Panc1 (cell line): ENCODE measurements around the gene NDUFB6. TPM values are rescaled to one million over a fixed set of nuclear protein-coding genes. Genes with fewer than 3 reads are reported as not detected.
A peak's percentile ranks its signal among the peaks of the same experiment; 100 is the strongest.

Experiments used
- ATAC-seq: fragments of 200-7000 bp; cut with Tn5 transposase; 2 replicates; pipeline ENCODE4 v1.9.1; 2020; ENCODE audit warnings: mild to moderate bottlenecking, moderate library complexity
- BruUV-seq: library from RNA; stranded (reverse); fragments of 400-500 nt; replicated peaks from 2 replicates; lab custom pipeline; 2021; lab: Mats Ljungman, UMichigan
- CTCF ChIA-PET: fragments of 300-600 bp; sonication (Branson Sonifier 250); formaldehyde crosslinking; loops from one replicate; lab custom pipeline; 2022; ENCODE audit warnings: antibody characterized with exemption; lab: Charles Lee
- POLR2A ChIA-PET: fragments of 300-600 bp; sonication (Branson Sonifier 250); formaldehyde crosslinking; loops from one replicate; lab custom pipeline; 2022; ENCODE audit warnings: antibody characterized with exemption; lab: Charles Lee
- DNase-seq: peaks from one replicate; pipeline ENCODE4 v3.0.0-alpha.2; 2010; ENCODE audit warnings: low read depth, low spot score
- H3K27ac ChIP-seq: 2 replicates; pipeline ENCODE4 v1.5.1; 2011; ENCODE audit warnings: mild to moderate bottlenecking, low read length, inconsistent platforms
- H3K27me3 ChIP-seq: fragments of 200-500 bp; sonication (Bioruptor generic); 2 replicates; pipeline ENCODE4 v1.6.0; 2014; ENCODE audit warnings: low read length, inconsistent platforms; ENCODE audit not compliant: control insufficient read depth, insufficient read depth
- H3K36me3 ChIP-seq: fragments of 200-500 bp; sonication (Bioruptor generic); 2 replicates; pipeline ENCODE4 v1.5.1; 2014; ENCODE audit warnings: inconsistent platforms, mild to moderate bottlenecking, low read length, moderate library complexity; ENCODE audit not compliant: control insufficient read depth, insufficient read depth
- H3K4me1 ChIP-seq: 2 replicates; pipeline ENCODE4 v1.5.1; 2011; ENCODE audit warnings: inconsistent platforms, mild to moderate bottlenecking, low read length, moderate library complexity; ENCODE audit not compliant: control insufficient read depth, insufficient read depth
- H3K4me3 ChIP-seq, 2 experiments: 2 replicates each; pipeline ENCODE4 v1.5.1; 2011 to 2012; ENCODE audit warnings: low read depth in 2 of 2, low read length in 2 of 2, mild to moderate bottlenecking in 2 of 2, inconsistent platforms in 1 of 2, moderate library complexity in 1 of 2
- H3K9me3 ChIP-seq: fragments of 200-500 bp; sonication (Bioruptor generic); 2 replicates; pipeline ENCODE4 v1.5.1; 2014; ENCODE audit warnings: low read depth, mild to moderate bottlenecking, inconsistent platforms, low read length, moderate library complexity; ENCODE audit not compliant: control insufficient read depth, insufficient read depth
- POLR2AphosphoS5 ChIP-seq: IDR thresholded peaks from 2 replicates; pipeline ENCODE4 v1.6.1; 2012; ENCODE audit warnings: mild to moderate bottlenecking, low read depth, low read length, moderate library complexity
- REST ChIP-seq, 2 experiments: IDR thresholded peaks; 2 replicates each; pipeline ENCODE4 v1.6.1; 2011 to 2012; ENCODE audit warnings: low read depth in 2 of 2, control low read depth in 1 of 2, low read length in 1 of 2, mild to moderate bottlenecking in 1 of 2, moderate library complexity in 1 of 2; ENCODE audit not compliant: insufficient read depth in 1 of 2
- SIN3A ChIP-seq: IDR thresholded peaks from 2 replicates; pipeline ENCODE4 v1.6.1; 2012; ENCODE audit warnings: low read depth, mild to moderate bottlenecking, low read length, moderate library complexity, borderline replicate concordance; ENCODE audit not compliant: insufficient read depth
- TCF7L2 ChIP-seq: IDR thresholded peaks from 2 replicates; pipeline ENCODE4 v1.6.1; 2011; ENCODE audit warnings: mild to moderate bottlenecking, low read depth, low read length, inconsistent platforms
- in situ Hi-C: cut with HindIII; loops from 2 replicates; pipeline ENCODE4 v1.10.0; 2016; ENCODE audit warnings: low sequenced_read_pairs, low pct_unique_long_range_greater_than_20kb
- intact Hi-C: fragments of 100-400 bp; cut with micrococcal nuclease; formaldehyde crosslinking; loops from one replicate; pipeline ENCODE4 v1.10.0; 2022; ENCODE audit not compliant: unreplicated experiment
- total RNA-seq: library from RNA; stranded (reverse); gene quantifications from one replicate; pipeline ENCODE4 v1.2.1, GENCODE V29; 2021; ENCODE audit not compliant: unreplicated experiment

Gene NDUFB6
- total RNA-seq, 1 experiment from 2014 or later = 85.3 TPM

GRCh38 chr9:32578976-32579375, 6.0 kb upstream of the NDUFB6 start:
- Histone ChIP-seq H3K27me3 (peaks cover 2% of the 10 kb centered on the region; the same call in 1 of the 2 replicates), H3K4me1 (no peaks in the 10 kb centered on the region), H3K4me3 (peak overlapping the region in 1 of 2 experiments; percentile 21; a peak in 2 of 4 replicates), H3K36me3 (no peaks in the 10 kb centered on the region), H3K27ac (no peak overlapping the region), H3K9me3 (no peaks in the 10 kb centered on the region)
- intact Hi-C loops = loop anchor here (1.0 to 10.0 kb wide), 2 partner anchors 134 to 201 kb away; no protein-coding TSS in a partner anchor
- BruUV-seq = no TSS peak
- ATAC-seq (no peak), DNase-seq (no peak)
- TF ChIP-seq REST (IDR thresholded peaks at IDR 0.05; ENCODE audit: insufficient read depth in 1 of 2, low read depth in 2 of 2, low read length in 1 of 2) = no peak
- TF ChIP-seq POLR2AphosphoS5 = no peak
- TF ChIP-seq TCF7L2 = no peak
- no peak for TF ChIP-seq SIN3A
- CTCF ChIA-PET = interaction anchor here (0.5 to 3.8 kb wide), 4 partner anchors 158 to 390 kb away, joined by 3 to 90 read pairs (median 4); no protein-coding TSS in a partner anchor
- in situ Hi-C loops = no loop called here
- POLR2A ChIA-PET = interaction anchor here (0.6 kb wide), 1 partner anchor 26 kb away, joined by 5 read pairs; no protein-coding TSS in a partner anchor

GRCh38 chr9:32577316-32577715, 4.4 kb upstream of the NDUFB6 start:
- CTCF ChIA-PET = interaction anchor here (1.5 kb wide), 1 partner anchor 198 kb away, joined by 10 read pairs; no protein-coding TSS in a partner anchor
- in situ Hi-C loops (no loop called here), intact Hi-C loops (loop anchor here (10.0 kb wide), 1 partner anchor 133 kb away; no protein-coding TSS in a partner anchor)
- peaks cover 3% of the 10 kb centered on the region; the same call in 1 of the 2 replicates for H3K4me1 ChIP-seq
- BruUV-seq = no TSS peak
- no peak overlapping the region for H3K4me3 ChIP-seq
- H3K27ac ChIP-seq = no peak overlapping the region
- H3K9me3 ChIP-seq = no peaks in the 10 kb centered on the region
- H3K27me3 ChIP-seq = peaks cover 2% of the 10 kb centered on the region; the same call in 1 of the 2 replicates
- H3K36me3 ChIP-seq = peaks cover 2% of the 10 kb centered on the region; the same call in 1 of the 2 replicates
- ATAC-seq (no peak), DNase-seq (no peak)
- TF ChIP-seq POLR2AphosphoS5 (no peak), REST (IDR thresholded peaks at IDR 0.05; ENCODE audit: insufficient read depth in 1 of 2, low read depth in 2 of 2, low read length in 1 of 2) (no peak), SIN3A (no peak)
- POLR2A ChIA-PET = no interaction called here
